Lung microvascular endothelial cell (primary cell): ENCODE results near the gene LLCFC1. TPM values are rescaled to one million over a fixed set of nuclear protein-coding genes. Genes with fewer than 3 reads are reported as not detected.

Source experiments
- DNase-seq, 2 donors: peaks; one replicate each; pipeline versions ENCODE4 v3.0.0 to v3.0.0-alpha.2; 2010; ENCODE audit warnings: low read depth in 2 of 2
- total RNA-seq: library from RNA; depleted of rRNA; stranded (reverse); fragments of >200 nt; gene quantifications from 2 replicates; pipeline ENCODE4 v1.2.1, GENCODE V29; 2014

LLCFC1 gene
- total RNA-seq, 1 donor from 2014 or later: not detected

- no peak for DNase-seq
Observed at GRCh38 chr7:142984297-142984696, 45.0 kb downstream of the LLCFC1 start.

Other genes with a start within 250 kb of the LLCFC1 start
- gene PRSS1, start 190.0 kb upstream of the LLCFC1 start, total RNA-seq: not detected in 2 replicates
- not detected in 2 replicates for gene PRSS2, start 168.5 kb upstream of the LLCFC1 start, total RNA-seq
- under 0.01 TPM in 2 replicates for gene EPHB6, start 84.4 kb upstream of the LLCFC1 start, total RNA-seq
- not detected in 2 replicates for gene TRPV6, start 53.7 kb upstream of the LLCFC1 start, total RNA-seq
- not detected in 2 replicates for gene TRPV5, start 5.7 kb upstream of the LLCFC1 start, total RNA-seq
- not detected in 2 replicates for gene KEL, start 22.9 kb downstream of the LLCFC1 start, total RNA-seq
- gene OR9A2, start 87.6 kb downstream of the LLCFC1 start, total RNA-seq: not detected in 2 replicates
- gene OR6V1, start 112.9 kb downstream of the LLCFC1 start, total RNA-seq: not detected in 2 replicates
- not detected in 2 replicates for gene PIP, start 192.6 kb downstream of the LLCFC1 start, total RNA-seq
- gene TAS2R39, start 243.9 kb downstream of the LLCFC1 start, total RNA-seq: not detected in 2 replicates